GM23248 (cell line): ENCODE data around the gene CENPX.

ENCODE experiments used
- EZH2 ChIP-seq: fragments of 200-600 bp; sonication (generic); IDR thresholded peaks from 2 replicates; pipeline ENCODE4 v1.6.1; 2018; ENCODE audit warnings: antibody characterized with exemption, mild to moderate bottlenecking; ENCODE audit not compliant: insufficient read depth, poor library complexity, severe bottlenecking
- EZH2phosphoT487 ChIP-seq: fragments of 200-600 bp; sonication (generic); IDR thresholded peaks from 2 replicates; pipeline ENCODE4 v1.6.1; 2018; ENCODE audit warnings: antibody characterized with exemption, moderate library complexity, mild to moderate bottlenecking, low read depth; ENCODE audit not compliant: insufficient read depth

DNA sequence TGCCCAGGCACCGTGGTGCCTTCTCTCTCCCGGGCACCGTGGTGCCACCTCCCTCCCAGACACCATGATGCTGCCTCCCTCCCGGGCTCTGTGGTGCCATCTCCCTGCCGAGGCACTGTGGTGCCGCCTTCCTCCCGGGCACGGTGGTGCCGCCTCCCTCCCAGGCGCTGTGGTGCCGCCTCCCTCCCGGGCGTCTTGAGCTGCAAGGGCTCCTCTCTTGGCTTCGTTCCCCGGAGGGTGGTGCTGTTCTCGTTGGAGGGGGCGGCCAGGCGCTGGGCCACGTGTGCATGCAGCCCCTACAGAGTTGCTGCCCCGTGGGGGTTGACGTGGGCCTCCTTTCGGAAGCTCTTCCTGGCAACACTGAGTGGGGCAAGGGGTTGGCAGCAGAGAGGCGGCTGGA, 8.2 kb downstream of the CENPX start:
- TF ChIP-seq EZH2, result no peak
- no peak for TF ChIP-seq EZH2phosphoT487
